Adrenal gland (tissue), 5 donors: Measurements from ENCODE around the gene SP100.

Source experiments
- CTCF ChIP-seq, 6 experiments: fragments of 450-650 bp in 4 of 6; fragments of 200-600 bp in 2 of 6; sonication (generic) in 1 of 6; IDR thresholded peaks; 1 replicate in 5 of 6; 2 replicates in 1 of 6; pipeline versions ENCODE4 v1.5.1 to v1.8.0; 2016 to 2021; ENCODE audit warnings: antibody characterized with exemption in 6 of 6, mild to moderate bottlenecking in 2 of 6, moderate library complexity in 1 of 6
- POLR2A ChIP-seq, 2 donors: fragments of 450-650 bp; IDR thresholded peaks; one replicate each; pipeline ENCODE4 v1.6.1; 2017; ENCODE audit warnings: antibody characterized with exemption in 2 of 2, mild to moderate bottlenecking in 2 of 2, moderate library complexity in 1 of 2
- donor health status: DM: no; HTN: no; CAD: no.

- TF ChIP-seq CTCF (IDR thresholded peaks at IDR 0.05) (no peak), POLR2A (IDR thresholded peaks at IDR 0.05) (no peak)
Measured at GRCh38 chr2:230578106-230578505, 162.1 kb downstream of the SP100 start.
